ENCODE results near the gene IDUA. TPM values are rescaled to one million over a fixed set of nuclear protein-coding genes. Genes with fewer than 3 reads are reported as not detected.

The IDUA gene
- total and polyA plus RNA-seq, 2 of the 4 experiments (the other 2 are of a cell fraction), result 0.72 to 12.5 TPM

DNA sequence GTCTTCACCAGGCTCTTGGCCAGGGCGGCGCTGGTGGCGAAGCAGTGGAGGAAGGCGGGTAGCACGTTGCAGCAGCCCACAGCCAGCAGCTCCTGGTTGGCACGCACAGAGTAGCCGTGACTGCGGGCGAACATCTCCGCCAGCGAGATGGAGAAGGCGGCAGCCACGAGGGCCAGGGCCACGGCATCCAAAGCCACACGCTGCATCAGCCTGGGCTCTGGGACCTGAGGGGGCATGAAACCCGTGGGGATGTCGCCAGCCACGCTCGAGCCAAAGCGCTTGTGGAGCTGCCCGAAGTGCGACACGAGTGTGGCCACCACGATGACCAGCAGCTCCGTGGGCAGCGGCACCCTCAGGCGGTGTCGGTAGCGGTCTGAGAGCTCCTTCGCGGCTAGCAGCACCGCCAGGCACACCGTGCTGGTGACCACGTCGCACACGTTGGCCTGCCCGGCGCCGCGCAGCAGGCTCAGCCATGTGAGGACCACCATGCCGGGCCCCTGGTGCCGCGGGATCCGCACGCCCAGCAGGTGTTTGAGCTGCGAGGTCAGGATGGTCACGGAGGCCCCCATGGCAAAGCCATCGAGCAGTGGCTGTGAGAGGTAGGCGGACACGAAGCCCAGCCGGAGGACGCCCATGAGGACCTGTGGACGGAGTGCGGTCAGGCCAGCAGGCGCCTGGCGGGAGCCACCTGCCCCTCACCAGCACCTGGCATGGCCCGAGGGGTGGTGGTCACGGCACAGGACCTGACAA, 3.1 kb downstream of the IDUA start:
- Histone ChIP-seq H3K14ac (replicated peaks; ENCODE audit: low read depth, low read length) (no peak overlapping the region), H3K9me1 (ENCODE audit: insufficient read depth, low read length) (no peaks in the 10 kb centered on the region; the same call in 1 of the 2 replicates), H2BK15ac (ENCODE audit: low read depth, low read length) (no peak overlapping the region), H3K18ac (ENCODE audit: low read depth, low read length) (no peak overlapping the region), H2BK20ac (ENCODE audit: low read depth, low read length) (no peak overlapping the region), H4K5ac (ENCODE audit: low read depth, low read length) (no peak overlapping the region), H2AK5ac (ENCODE audit: low read depth, low read length) (no peak overlapping the region), H2AK9ac (replicated peaks; ENCODE audit: low read depth, low read length, poor library complexity) (no peak overlapping the region), H3K56ac (ENCODE audit: extremely low read depth, insufficient read depth, low read length) (no peak overlapping the region), H4K91ac (ENCODE audit: insufficient read depth, low read depth, low read length) (no peak overlapping the region), H3K4me1 (ENCODE audit: control insufficient read depth, insufficient read depth, low read length) (peaks cover 10% of the 10 kb centered on the region; the same call in 1 of the 2 replicates), H4K20me1 (ENCODE audit: insufficient read depth, low read length) (no peaks in the 10 kb centered on the region; the same call in 1 of the 2 replicates), H3K79me1 (ENCODE audit: low read depth in 1 of 2, low read length in 2 of 2) (peaks cover 5 to 35% of the 10 kb centered on the region in 2 experiments; a peak in 1 of 4 replicates), H2BK120ac (ENCODE audit: low read depth, low read length) (no peak overlapping the region), H3K4me3 (ENCODE audit: insufficient read depth, low read depth, low read length) (no peak overlapping the region), H3K36me3 (ENCODE audit: control insufficient read depth, insufficient read depth, low read length) (peaks cover 9% of the 10 kb centered on the region; the same call in 1 of the 2 replicates), H2BK5ac (ENCODE audit: low read depth, low read length, poor library complexity, severe bottlenecking) (no peak overlapping the region), H3K9me3 (ENCODE audit: control insufficient read depth, insufficient read depth, low read length) (no peaks in the 10 kb centered on the region), H3K27me3 (ENCODE audit: control insufficient read depth, insufficient read depth, low read length) (no peaks in the 10 kb centered on the region), H3K4me2 (ENCODE audit: low read depth, low read length) (no peak overlapping the region), H3K9ac (ENCODE audit: low read depth, low read length) (no peak overlapping the region), H3K23ac (ENCODE audit: low read depth, low read length) (no peak overlapping the region), H3K27ac (ENCODE audit: insufficient read depth, low read length) (no peak overlapping the region), H4K8ac (ENCODE audit: low read depth in 2 of 2, low read length in 2 of 2) (no peak overlapping the region), H2AFZ (replicated peaks; ENCODE audit: low read length, poor library complexity) (no peak overlapping the region), H3K4ac (ENCODE audit: low read depth, low read length) (no peak overlapping the region)
- ATAC-seq (ENCODE audit: low read depth), result no peak
- 95% methylated on average over 53 of the region's 58 CpGs; no CpG with 5 or more reads in 1 of the 2 experiments for WGBS, 2 experiments (ENCODE audit: extremely low coverage in 2 of 2, insufficient read length in 1 of 2)
- ChIA-PET POLR2A (ENCODE audit: unreplicated experiment) (no interaction called here), CTCF (no interaction called here)
- in situ Hi-C loops (cut with MboI; ENCODE audit: low sequenced_read_pairs) (no loop called here), intact Hi-C loops (cut with micrococcal nuclease) (no loop called here), dilution Hi-C loops (cut with HindIII; ENCODE audit: low sequenced_read_pairs, unreplicated experiment) (no loop called here)
- TF ChIP-seq BHLHE40 (IDR thresholded peaks at IDR 0.05; ENCODE audit: low read depth, low read length) (no peak), SMC3 (IDR thresholded peaks at IDR 0.05; ENCODE audit: low read depth, low read length) (no peak)
- no peak for DNase-seq
- no TSS peak for BruUV-seq (replicated peaks)
